ENCODE data around the gene CEP112. TPM values are rescaled to one million over a fixed set of nuclear protein-coding genes. Genes with fewer than 3 reads are reported as not detected.

Gene CEP112
- total and polyA plus RNA-seq, 2 of the 8 experiments (the other 6 are each of a cell fraction or from before 2014, with no cell fraction given): 0.62 to 3.1 TPM

DNA sequence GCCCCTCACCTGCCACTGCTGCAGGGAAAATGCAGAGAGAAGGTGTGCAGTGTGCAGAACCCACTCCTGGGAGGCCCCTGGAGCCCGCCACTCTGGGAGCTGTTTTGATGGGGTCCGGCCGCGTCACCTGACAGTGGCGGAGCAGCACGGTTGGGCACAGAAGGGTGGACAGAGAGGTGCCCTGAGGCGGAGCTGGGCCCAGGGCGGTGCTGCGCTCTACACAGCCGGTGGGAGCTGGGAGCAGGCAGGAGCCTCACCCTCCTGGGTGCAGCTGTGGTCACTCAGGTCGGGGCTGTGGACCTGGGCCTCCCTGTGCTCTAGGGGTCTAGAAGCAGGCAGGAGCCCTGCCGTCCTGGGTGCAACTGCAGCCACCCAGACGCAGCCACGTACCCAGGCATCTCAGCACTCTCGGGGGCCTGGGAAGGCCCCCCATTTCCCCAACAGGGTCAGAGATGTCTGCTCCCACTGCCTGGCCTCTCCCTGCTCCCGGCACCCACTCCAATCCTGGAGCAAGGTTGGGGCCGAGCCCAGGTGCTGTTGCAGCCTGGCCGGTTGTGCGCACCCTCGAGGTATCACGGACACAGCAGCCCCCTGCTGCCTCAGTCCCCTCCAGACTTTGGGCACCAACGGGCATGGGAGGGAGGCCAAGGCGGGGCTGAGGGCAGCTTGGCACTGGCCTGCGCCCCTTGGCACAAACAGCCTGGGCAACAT is 326.1 kb downstream of the CEP112 start:
- no peak overlapping the region for H2BK5ac ChIP-seq (ENCODE audit: low read depth, low read length)
- H3K79me1 ChIP-seq (ENCODE audit: low read depth, low read length): no peaks in the 10 kb centered on the region
- H2BK15ac ChIP-seq (ENCODE audit: low read length): no peak overlapping the region
- no peak overlapping the region; the same call in 1 of the 2 replicates for H4K8ac ChIP-seq (ENCODE audit: extremely low read depth, insufficient read depth, low read length)
- no peak overlapping the region for H2AFZ ChIP-seq (ENCODE audit: low read length)
- H3K23me2 ChIP-seq (ENCODE audit: low read depth, low read length): no peaks in the 10 kb centered on the region
- no peak for FAIRE-seq
- no peak overlapping the region for H3K56ac ChIP-seq (replicated peaks; ENCODE audit: insufficient read length, low read depth, low read length)
- H3K27me3 ChIP-seq (replicated peaks in 1 of 4; ENCODE audit: control insufficient read depth in 3 of 4, extremely low read depth in 1 of 4, insufficient read depth in 3 of 4, low read length in 3 of 4): no peaks in the 10 kb centered on the region
- H3K23ac ChIP-seq (ENCODE audit: insufficient read length): no peak overlapping the region
- H2AK5ac ChIP-seq (ENCODE audit: low read depth, low read length): no peak overlapping the region
- no peak overlapping the region for H3K4ac ChIP-seq (replicated peaks; ENCODE audit: insufficient read length, low read depth, low read length)
- CTCF ChIA-PET (ENCODE audit: partially characterized antibody): interaction anchor here (1.6 kb wide), 2 partner anchors 19 to 71 kb away, joined by 3 to 5 read pairs; no protein-coding TSS in a partner anchor
- H3K79me2 ChIP-seq (ENCODE audit: control insufficient read depth in 1 of 2, insufficient read depth in 2 of 2, low read length in 2 of 2): no peaks in the 10 kb centered on the region
- H3K36me3 ChIP-seq (ENCODE audit: control insufficient read depth in 2 of 4, insufficient read depth in 4 of 4, low read length in 3 of 4): no peaks in the 10 kb centered on the region
- no peaks in the 10 kb centered on the region for H4K20me1 ChIP-seq (replicated peaks in 1 of 2; ENCODE audit: control insufficient read depth in 1 of 2, insufficient read depth in 2 of 2, low read length in 2 of 2)
- H3K27ac ChIP-seq (ENCODE audit: low read depth, low read length): no peak overlapping the region
- H3K9me3 ChIP-seq (ENCODE audit: insufficient read depth in 2 of 2, low read depth in 1 of 2, low read length in 1 of 2): peaks cover 0 to 18% of the 10 kb centered on the region in 2 experiments; a peak in 2 of 4 replicates
- H2BK20ac ChIP-seq (ENCODE audit: low read length): no peak overlapping the region
- WGBS, 2 experiments (ENCODE audit: extremely low coverage in 1 of 2, insufficient coverage in 1 of 2, insufficient read length in 1 of 2, insufficient replicate concordance in 2 of 2, low coverage in 1 of 2, low lambda C conversion rate in 2 of 2, missing lambda C conversion rate in 1 of 2): 77% methylated on average over 20 of the region's 24 CpGs; no CpG with 5 or more reads in 1 of the 2 experiments
- H3K18ac ChIP-seq (ENCODE audit: extremely low read depth, low read length): no peak overlapping the region
- H4K5ac ChIP-seq (ENCODE audit: insufficient read length, low read depth, low read length): no peak overlapping the region
- DNase-seq (ENCODE audit: low read depth in 1 of 2, low spot score in 2 of 2): no peak
- H4K91ac ChIP-seq (replicated peaks; ENCODE audit: insufficient read length, low read length): no peak overlapping the region
- no peak overlapping the region for H3K4me3 ChIP-seq (ENCODE audit: extremely low read depth in 1 of 4, insufficient read depth in 2 of 4, low read depth in 3 of 4, low read length in 4 of 4)
- H3K4me2 ChIP-seq (ENCODE audit: insufficient read depth in 1 of 2, low read depth in 2 of 2, low read length in 2 of 2): no peak overlapping the region
- H3K4me1 ChIP-seq (replicated peaks in 1 of 4; ENCODE audit: control insufficient read depth in 3 of 4, insufficient read depth in 4 of 4, low read length in 3 of 4): no peaks in the 10 kb centered on the region
- H2BK12ac ChIP-seq (ENCODE audit: low read depth, low read length): no peak overlapping the region
- no peak overlapping the region for H2BK120ac ChIP-seq (replicated peaks; ENCODE audit: low read depth, low read length)
- no peak overlapping the region for H3K14ac ChIP-seq (ENCODE audit: insufficient read length)
- POLR2A ChIA-PET (ENCODE audit: partially characterized antibody): no interaction called here
- no peak overlapping the region for H3K9ac ChIP-seq (replicated peaks in 1 of 4; ENCODE audit: extremely low read depth in 1 of 4, low read depth in 3 of 4, low read length in 3 of 4)
- no peak for TF ChIP-seq TEAD4 (IDR thresholded peaks at IDR 0.05; ENCODE audit: low read depth, low read length)
- no peak for TF ChIP-seq USF2 (IDR thresholded peaks at IDR 0.05; ENCODE audit: low read length)
- TF ChIP-seq RNF2 (IDR thresholded peaks at IDR 0.05; ENCODE audit: borderline replicate concordance, low read depth, low read length, missing control alignments, poor library complexity, severe bottlenecking): no peak
- TF ChIP-seq NANOG (IDR thresholded peaks at IDR 0.05; ENCODE audit: insufficient read depth, low read depth, low read length, poor library complexity, severe bottlenecking): no peak
- no peak for TF ChIP-seq EP300 (IDR thresholded peaks at IDR 0.05; ENCODE audit: borderline replicate concordance in 1 of 2, low read depth in 2 of 2, low read length in 2 of 2)
- no peak for TF ChIP-seq HDAC6 (IDR thresholded peaks at IDR 0.05; ENCODE audit: low read depth, low read length)
- no peak for TF ChIP-seq POLR2A (IDR thresholded peaks at IDR 0.05; ENCODE audit: control extremely low read depth in 1 of 2, low read depth in 2 of 2, low read length in 2 of 2)
- no peak for TF ChIP-seq PHF8 (conservative IDR thresholded peaks at IDR 0.05; ENCODE audit: low read depth, low read length)
- TF ChIP-seq EZH2 (IDR thresholded peaks at IDR 0.05; ENCODE audit: low read depth, low read length, severe bottlenecking): no peak
- TF ChIP-seq SIN3A (conservative IDR thresholded peaks at IDR 0.05 in 1 of 2, IDR thresholded peaks at IDR 0.05 in 1 of 2; ENCODE audit: low read depth in 1 of 2, low read length in 2 of 2): no peak

All from H1 (cell line).